ENCODE data around the gene GMFB.
"Not testable (repeated sequence)": the region's sequence is repeated elsewhere in the genome, so short reads cannot be mapped to it uniquely, and the experiment has no call there.

The GMFB gene

DNA sequence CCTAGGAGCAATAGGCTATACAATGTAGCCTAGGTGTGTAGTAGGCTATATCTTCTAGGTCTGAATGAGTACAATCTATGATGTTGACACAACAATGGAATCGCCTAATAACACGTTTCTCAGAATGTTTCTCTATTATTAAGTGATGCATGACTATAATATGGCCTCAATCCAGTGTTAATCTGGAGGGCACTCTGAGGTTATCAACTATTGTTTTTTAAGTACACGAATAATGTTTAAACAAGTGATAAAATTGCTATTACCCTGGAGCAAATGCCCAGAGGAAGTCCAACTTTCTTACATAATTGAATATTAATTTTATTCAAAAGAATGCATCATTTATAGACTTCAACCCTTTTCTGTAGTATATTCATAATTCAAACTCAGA, 31.2 kb downstream of the GMFB start:
- DNase-seq = no peak

DNA sequence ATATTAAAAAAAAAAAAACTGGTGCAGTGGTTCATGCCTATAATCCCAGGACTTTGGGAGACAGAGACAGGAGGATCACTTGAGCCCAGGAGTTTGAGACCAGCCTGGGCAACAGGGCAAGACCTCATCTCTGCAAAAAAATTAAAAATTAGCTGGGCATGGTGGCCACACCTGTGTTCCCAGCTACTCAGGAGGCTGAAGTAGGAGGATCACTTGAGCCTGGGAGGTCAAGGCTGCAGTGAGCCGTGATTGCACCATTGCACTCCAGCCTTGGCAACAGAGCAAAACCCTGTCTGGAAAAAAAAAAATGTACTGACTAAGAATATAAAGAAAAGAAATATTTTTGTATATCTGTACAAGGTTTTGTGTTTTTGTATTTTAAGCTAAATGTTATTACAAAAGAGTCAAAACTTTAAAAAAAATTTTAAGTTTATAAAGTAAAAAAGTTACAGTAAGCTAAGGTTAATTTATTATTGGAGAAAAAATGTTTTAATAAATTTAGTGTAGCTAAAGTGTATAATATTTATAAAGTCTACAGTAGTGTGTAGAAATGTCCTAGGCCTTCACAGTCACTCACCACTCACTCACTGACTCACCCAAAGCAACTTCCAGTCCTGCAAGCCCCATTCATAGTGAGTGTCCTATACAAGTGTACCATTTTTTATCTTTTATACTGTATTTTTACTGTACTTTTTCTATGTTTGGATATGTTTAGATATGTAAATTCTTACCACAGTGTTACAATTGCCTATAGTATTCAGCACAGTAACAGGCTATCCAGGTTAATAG, 31.8 kb downstream of the GMFB start:
- DNase-seq = not testable (repeated sequence)

DNA sequence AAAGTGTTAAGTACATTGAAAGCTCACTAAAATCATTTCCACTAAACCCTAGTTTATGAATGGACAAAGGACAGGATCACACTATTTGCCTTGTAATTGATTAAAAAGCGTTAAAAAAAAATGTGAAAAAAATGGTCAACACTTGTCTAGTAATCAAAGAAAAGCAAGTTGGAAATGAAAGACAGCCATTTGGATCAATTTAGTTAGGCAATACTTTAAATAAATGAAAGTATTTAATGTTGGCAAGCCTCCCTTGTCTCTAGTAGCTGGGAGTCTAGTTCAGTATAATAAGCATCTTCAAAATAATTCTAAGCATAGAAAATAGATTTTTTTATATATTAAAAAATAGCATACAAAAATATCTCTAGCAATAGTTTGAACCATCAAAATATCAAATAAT, 33.4 kb downstream of the GMFB start:
- no peak for DNase-seq

DNA sequence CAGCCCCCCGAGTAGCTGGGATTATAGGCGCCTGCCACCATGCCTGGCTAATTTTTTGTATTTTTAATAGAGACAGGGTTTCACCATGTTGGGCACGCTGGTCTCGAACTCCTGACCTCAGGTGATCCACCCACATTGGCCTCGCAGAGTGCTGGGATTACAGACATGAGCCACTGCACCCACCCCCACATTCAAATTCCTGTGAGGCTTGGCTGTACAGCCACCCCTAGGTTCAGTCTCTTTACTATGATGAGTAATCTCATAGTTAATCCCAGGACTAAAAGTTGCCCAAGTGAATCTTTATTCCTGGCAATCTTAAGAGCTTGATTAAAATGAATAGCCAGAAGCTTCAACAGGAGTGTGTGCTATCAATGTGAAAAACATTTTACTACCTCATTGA, 34.8 kb downstream of the GMFB start:
- DNase-seq = not testable (repeated sequence)

DNA sequence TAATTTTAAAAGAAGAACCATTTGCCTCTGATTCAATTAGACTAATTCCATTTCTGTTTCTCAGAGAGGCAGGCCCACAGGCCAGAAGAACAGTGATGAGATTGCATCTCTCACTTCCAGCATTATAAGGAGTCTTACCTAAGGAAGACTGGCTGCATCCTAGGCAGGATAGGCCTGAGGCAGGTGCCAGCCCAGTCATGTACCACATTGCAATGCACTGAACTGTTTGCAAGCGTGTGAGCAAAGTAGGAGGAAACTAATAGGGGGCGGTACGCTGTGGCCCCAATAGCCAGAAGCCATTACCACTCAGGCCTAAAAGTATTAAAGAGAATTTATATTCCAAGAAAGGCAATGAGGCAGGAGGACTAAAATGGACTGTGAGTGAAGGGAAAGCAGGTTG, 35.5 kb downstream of the GMFB start:
- DNase-seq = no peak

DNA sequence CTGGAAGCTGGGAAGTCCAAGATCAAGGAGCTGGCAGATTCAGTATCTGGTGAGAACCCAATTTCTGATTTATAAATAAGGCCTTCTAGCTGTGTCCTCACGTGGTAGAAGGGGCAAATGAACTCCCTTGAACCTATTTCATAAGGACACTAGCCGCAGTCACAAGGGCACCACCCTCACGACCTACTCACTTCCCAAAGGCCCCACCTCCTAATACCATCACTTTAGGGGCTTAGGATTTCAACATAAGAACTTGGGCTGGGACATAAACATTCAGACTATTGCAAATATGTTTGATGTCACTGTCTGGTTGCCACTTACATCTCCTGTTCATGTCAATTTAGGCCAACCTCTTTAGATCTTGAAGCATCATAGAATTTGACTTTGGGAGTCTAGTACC, 36.8 kb downstream of the GMFB start:
- no peak for DNase-seq

DNA sequence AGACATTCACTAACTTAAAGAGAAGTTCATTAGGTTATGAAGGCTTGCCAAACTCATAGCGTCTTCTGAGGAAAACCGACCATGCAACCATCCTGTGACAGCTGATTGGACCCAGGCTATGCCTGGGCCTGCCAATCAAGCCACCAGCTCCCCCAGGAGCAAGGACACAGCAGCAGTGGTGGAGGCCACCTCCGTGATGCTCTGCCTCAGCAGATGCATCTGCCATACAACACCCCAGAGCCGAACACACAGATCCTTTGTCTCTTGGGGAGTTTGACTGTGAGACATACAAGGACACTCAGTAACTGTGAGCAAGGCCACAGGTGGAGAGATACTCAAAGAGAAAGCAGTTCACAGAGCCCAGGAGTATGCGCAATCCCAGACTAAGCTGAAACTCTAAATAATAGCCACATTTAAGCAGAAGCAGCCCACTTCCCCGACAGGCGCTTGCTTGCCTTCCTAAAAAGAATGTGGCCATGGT, 37.6 kb downstream of the GMFB start:
- no peak for DNase-seq

DNA sequence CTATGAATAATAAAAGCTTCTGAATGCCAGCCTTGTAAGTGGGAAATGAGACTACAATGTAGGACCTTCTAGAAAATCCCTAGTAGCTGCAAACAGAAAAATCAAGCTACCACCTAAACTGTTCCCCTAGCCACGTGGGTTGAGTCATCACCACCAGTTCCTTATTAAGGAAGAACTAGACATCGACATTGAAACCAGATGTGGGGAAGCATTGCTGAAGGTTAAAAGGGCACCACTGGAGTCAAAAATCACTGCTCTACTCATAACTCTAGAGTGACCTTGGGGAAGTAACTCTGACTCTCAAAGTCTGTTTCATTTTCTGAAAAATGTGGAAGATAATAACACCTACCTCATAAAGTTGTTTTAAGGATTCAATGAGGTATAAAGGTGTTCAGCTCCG, 38.2 kb downstream of the GMFB start:
- no peak for DNase-seq

DNA sequence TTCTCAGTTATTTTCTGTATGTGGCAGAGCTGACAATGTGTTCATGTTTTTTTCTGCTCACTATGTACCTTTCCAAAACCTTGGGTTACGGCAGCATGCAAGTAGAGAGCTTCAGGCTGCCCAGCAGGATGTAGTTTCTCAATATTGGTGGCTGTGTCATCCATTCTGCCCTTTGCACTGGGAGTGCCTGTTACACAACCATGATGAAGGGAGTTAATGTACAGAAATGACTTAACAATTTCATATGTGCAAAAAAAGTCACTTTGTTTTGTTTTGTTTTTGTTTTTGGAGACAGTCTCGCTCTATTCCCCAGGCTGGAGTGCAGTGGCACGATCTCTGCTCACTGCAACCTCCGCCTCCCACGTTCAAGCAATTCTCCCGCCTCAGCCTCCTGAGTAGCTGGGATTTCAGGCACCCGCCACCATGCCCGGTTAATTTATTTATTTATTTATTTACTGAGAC, 41.5 kb downstream of the GMFB start:
- DNase-seq = no peak

DNA sequence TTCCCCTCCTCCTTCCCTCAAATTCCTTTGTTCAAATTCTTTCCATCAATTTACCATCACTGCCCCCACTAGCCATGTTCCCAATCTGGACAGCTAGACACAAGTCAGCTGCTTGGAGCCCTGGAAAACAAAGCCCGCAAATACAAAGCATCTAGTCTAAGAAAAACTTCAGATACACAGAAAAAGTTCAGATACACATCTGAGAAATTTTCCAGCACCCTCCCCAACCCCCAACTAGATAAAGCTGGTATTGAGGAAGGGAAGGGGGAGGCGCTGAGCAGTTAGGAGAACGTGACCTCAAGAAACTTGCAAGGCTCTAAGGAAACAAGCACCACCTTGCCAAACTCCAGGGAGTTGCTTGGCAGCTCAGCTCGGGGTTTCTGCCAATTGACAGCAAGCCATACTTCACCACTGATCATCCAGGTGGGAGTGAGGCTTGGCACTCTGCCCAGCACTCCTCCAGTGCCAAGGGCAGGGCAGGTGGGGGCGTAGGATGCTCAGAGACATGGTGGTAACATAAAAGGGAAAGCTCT, 42.6 kb downstream of the GMFB start:
- DNase-seq = peak; percentile 10

DNA sequence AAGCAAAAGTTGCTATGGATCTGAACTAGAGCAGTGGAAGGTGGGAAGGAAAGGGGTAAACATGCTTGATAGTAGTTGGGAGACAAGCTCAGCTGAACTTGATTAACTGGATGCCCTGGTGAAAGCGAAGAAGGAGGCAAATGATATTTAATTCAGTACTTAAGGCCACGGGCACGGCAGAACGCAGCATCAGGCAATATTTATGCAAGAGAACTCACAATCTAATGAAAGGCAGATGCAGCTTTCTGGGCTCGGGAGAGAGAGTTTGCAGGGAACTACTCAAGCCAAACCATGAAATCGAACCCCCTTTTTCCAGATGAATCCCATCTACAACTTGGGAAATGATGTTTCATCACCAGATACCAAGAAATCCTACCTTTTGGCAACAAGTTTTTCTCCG, 44.1 kb downstream of the GMFB start:
- DNase-seq = no peak

DNA sequence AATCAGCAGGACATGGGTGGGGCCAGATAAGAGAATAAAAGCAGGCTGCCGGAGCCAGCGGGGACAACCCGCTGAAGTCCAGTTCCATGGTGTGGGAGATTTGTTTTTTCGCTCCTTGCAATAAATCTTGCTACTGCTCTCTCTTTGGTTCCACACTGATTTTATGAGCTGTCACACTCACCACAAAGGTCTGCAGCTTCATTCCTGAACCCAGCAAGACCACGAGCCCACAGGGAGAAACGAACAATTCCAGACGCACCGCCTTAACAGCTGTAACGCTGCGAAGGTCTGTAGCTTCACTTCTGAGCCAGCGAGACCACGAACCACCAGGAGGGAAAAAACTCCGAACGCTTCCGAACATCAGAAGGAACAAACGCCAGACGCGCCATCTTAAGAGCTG, 44.8 kb downstream of the GMFB start:
- DNase-seq = no peak

DNA sequence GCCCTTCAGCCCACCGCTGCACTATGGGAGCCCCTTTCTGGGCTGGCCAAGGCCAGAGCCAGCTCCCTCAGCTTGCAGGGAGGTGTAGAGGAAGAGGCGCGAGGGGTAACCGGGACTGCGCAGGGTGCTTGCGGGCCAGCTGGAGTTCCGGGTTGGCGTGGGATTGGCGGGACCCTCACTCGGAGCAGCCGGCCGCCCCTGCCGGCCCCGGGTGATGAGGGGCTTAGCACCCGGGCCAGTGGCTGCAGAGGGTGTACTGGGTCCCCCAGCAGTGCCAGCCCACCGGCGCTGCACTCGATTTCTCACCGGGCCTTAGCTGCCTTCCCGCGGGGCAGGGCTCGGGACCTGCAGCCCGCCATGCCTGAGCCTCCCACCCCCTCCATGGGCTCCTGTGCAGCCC, 45.8 kb downstream of the GMFB start:
- DNase-seq = not testable (repeated sequence)

DNA sequence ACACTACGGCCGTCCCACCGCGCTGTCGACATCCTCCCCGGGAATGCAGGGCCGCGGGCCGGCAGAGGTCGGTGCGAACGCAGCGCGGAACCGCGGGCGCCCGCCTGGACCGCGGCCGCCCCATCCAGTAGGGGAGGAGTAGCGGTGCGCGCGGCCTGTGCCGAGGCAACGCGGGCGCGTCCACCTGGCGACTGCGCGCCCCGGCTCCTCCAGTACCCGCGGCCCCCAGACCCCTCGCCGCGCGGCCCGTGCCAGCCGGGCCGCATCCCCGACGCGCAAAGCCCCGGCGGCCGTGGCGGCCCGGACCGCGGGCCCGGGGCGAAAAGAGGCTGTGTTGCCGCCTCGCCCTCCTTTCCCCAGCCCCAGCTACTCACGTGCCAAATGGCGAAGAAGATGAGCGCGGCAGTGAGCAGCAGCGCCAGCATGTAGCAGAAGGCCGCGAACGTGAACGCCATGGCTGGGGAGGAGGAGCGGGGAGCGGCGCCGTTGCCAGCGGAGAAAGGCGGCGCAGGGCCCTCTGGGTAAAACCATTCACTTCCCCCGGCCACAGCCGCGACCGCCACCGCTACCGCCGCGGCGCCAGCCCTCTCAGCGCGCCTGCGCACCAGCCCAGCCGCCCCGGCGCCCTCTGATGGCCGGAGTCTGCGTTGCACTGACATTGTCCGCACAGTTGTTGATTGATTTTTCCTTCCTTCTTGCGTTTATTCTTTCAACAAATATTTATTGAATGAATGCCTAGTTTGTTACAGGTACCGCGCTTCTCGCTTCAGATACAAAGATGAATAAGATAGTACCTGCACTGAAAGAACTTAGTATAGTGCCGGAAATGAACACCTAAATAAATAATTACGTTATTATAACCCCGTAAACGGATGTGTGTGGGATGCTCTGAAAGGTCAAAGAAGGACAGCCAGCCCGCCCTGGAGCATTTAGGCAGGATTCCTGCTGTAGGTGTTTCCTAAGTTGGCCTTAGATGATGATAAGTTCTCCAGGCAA, 47.6 kb downstream of the GMFB start, which contains the start of gene CNIH1:
Gene CNIH1, minus strand, starts transcription at position 502 of the 996 bp plus-strand sequence. Its CDS starts 47 bp downstream, at position 455.
- peak; percentile 81 for DNase-seq

DNA sequence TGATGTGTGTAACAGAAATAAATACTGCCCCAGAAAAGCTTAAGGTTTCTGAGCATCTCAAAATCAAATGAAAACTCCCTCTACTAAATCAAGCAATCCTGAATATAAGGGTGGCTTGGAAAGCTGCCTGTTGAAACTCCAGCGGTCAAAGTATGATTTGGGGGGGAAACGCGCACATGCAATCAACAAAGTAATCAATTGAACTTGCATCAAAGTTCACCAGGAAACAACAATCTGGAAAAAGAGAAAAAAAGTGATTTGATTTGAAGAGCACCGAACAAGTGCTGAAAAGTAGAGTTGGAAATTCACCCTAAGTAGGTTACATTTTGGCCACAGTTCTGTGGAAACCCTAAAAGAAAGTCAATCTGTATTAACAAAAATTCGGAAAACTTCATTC, 48.3 kb downstream of the GMFB start:
- DNase-seq = no peak

DNA sequence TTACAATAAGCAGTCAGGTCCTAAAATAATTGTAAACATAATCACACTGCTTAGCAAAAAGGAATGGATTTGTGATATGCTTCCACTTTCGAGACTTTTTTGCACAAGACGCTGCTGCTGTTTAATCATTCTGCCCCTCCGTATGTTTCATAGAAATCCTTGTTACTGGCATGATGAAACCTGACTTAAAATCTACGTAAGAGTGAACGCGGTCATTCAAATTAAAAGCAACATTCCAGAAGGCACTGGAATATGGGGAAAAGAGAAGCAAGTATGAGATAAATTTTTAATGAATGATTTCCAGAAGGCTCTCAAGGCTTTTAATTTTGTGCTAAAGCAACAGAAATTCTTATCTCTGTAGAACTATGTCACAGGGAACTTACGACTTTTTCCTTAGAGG, 48.7 kb downstream of the GMFB start:
- no peak for DNase-seq

DNA sequence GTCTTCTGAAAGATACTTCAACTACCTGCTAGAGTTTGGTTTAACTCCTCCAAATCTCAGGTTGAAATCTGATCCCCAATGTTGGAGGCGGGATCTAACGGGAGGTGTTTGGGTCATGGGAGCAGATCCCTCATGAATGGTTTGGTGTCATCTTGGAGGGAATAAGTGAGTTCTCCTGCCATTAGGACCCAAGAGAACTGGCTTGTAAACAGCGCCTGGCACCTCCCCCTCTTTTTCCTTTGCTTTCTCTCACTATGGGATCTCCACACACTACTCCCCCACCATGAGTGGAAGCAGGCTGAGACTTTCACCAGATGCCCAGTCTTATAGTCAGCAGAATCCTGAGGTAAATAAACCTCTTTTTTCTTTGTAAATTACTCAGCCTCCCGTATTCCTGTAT, 50.1 kb downstream of the GMFB start:
- DNase-seq = no peak

DNA sequence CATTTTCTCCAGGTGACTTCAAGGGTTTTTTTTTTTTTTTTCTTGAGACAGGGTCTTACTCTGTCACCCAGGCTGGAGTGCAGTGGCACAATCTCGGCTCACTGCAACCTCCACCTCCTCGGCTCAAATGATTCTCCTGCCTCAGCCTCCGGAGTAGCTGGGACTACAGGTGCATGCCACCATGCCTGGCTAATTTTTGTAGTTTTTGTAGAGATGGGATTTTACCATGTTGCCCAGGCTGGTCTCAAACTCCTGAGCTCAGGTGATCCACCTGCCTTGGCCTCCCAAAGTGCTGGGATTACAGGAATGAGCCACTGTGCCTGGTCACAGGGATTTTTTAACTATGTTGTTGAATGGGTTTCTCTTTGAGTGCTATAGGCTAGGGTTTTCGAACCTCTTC, 50.8 kb downstream of the GMFB start:
- DNase-seq = not testable (repeated sequence)

DNA sequence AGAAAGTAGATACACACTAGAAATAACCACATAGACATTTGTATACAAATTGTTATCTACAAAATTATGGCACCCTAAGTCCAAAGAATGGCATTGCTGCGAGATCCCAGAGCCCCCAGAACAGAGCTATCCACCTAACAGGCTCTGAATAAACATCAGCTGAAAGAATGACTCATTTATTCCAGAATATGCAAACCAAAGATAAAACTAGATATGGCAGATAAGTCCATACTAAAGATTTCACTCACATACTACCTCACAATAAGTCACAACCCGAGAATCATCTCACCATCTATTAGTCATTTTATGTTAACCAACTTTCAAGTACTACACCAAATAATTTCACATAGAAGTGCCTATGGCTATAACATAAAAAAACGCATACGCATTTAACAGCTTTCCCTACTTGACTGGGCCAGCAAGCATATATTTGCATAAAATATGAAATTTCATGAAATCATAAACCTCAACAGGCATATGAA, 53.2 kb downstream of the GMFB start:
- DNase-seq = no peak

DNA sequence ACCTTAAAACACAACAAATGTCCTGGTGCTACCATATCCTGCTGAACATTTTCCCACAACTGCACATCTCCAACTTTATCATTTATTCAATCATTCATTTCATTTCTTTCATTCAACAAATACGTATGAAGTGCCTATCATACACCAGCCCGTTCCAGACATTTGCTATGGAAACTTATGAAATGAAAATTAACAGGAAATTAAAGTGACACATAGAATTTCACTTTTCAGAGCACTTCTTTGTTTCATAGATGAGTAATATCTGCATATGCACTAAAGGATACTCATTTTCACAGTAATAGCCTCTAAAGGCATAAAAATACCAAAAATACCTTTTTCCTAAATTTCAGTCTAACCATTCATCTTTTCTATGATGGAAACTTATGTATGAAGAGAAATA, 60.3 kb downstream of the GMFB start:
- no peak for DNase-seq

DNA sequence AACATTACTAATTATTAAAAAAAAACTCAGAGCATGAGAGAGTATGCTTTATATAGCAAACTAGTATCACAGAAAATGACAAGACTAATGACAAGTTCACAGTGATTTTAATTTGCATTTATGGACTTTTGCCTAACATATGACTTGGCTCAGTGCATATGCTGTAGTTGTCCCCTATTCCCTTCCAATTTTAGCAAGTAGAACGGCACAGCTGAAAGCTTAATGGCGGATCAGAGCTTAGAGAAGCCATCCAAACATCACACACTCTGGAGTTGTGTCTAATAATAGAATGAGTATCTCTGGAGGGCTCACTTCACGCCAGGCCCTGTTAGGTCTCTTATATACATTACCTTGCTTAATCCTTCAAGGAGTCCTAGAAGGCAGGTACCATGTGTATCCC, 60.9 kb downstream of the GMFB start:
- no peak for DNase-seq

DNA sequence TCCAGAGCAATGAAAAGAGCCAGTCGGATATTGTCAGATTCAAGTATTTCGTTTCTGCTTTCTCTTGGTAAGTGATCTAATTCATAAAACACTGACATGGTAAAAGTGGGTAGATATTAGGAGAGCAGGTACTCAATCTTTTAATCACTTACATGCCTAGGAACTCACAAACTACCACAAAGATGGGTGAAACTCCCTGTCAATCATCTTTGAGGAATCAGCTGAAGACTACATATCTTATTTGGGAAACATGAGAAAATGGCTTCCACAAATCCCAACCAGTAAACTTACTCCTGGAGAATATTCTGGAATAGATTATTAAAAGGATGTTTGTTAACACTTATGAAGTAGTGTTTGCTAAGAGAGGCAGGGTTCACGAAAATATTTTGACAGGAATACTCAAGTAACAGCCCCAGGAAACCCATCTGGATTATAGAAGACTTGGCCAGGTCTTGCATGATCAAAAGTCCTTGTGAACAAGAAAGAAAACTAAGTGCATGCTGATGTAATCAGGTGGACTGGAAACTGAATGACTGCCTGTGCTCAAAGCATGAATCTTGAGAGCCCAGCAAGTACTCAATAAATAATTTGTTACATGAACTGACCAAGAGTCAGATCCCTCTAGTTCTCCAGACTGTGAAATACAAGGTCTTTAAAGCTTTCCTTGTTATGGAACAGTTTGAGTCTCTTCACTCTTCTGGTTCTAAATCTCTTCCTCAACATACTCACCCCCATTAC, 63.1 kb downstream of the GMFB start:
- no peak for DNase-seq

DNA sequence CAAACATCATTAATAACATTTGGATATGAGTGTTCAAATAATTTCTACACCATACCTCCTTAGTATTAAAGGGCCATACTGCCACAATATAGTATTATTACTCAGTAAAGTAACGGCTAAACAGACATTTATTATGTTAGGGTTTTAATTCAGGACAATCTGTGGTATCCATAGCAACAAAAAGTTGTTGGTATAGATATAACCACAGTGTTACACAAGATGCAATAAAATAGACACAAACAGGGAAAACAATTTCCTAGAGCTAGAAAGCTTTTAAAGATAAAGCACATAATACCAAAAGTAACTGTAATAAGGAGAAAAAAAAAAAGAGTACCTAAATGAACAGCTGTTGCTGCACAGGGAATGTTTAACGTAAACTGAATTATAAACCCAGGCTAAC, 63.7 kb downstream of the GMFB start:
- no peak for DNase-seq

All from DMS153 (cell line).